Heart left ventricle (tissue), 13 donors: ENCODE measurements around the gene NUDT3.

ENCODE experiments used
- POLR2A ChIP-seq, 2 donors: fragments of 450-650 bp; IDR thresholded peaks; one replicate each; pipeline ENCODE4 v1.6.1; 2017; ENCODE audit warnings: antibody characterized with exemption in 2 of 2, mild to moderate bottlenecking in 2 of 2, moderate library complexity in 2 of 2
- TF ChIP-seq, protein P1 (sequence below), 12 donors: fragments of 200-600 bp; sonication (generic) in 4 of 12; IDR thresholded peaks; one replicate each; pipeline versions ENCODE4 v1.5.0 to v1.8.0; 2018 to 2022; ENCODE audit warnings: antibody characterized with exemption in 12 of 12, mild to moderate bottlenecking in 5 of 12
- donor health status: ischemic (EF 13 %, LVEDD 7.1; RV severe dilation, severe dysfunction).
- donor health status: DM: no; HTN: yes; CAD: no.
- donor health status: DM: no; HTN: no; CAD: no.
- donor health status: ischemic (EF 25% LVEDD 6.9; RV normal size, moderate dysfunction).
- donor health status: ischemic (EF 25% LVEDD 5.7; RV mildly dilated, moderate dysfunction).
- donor health status: ischemic (EF 35%, LVEDD 5.7; RV mildly dilated, moderate dysfunction).
- donor health status: nonischemic (EF 11% LVEDD 7.7; RV severe dilation, severe dysfunction).
- donor health status: DM: yes; HTN: yes; CAD: no.
- donor health status: PGD.
- donor health status: ischemic (EF 29% LVEDD 5.4; RV normal size, mild dysfunction).
- donor health status: nonischemic (EF 23%, LVEDD 6.1; RV moderate dilation, normal function).

- no peak for TF ChIP-seq POLR2A (IDR thresholded peaks at IDR 0.05)
- TF ChIP-seq, protein P1, sequence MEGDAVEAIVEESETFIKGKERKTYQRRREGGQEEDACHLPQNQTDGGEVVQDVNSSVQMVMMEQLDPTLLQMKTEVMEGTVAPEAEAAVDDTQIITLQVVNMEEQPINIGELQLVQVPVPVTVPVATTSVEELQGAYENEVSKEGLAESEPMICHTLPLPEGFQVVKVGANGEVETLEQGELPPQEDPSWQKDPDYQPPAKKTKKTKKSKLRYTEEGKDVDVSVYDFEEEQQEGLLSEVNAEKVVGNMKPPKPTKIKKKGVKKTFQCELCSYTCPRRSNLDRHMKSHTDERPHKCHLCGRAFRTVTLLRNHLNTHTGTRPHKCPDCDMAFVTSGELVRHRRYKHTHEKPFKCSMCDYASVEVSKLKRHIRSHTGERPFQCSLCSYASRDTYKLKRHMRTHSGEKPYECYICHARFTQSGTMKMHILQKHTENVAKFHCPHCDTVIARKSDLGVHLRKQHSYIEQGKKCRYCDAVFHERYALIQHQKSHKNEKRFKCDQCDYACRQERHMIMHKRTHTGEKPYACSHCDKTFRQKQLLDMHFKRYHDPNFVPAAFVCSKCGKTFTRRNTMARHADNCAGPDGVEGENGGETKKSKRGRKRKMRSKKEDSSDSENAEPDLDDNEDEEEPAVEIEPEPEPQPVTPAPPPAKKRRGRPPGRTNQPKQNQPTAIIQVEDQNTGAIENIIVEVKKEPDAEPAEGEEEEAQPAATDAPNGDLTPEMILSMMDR (IDR thresholded peaks at IDR 0.05): no peak
These were observed 47.0 kb upstream of the NUDT3 start for GRCh38 chr6:34439442-34439841.
